H1 (cell line): ENCODE data around the gene HOXB4. TPM values are rescaled to one million over a fixed set of nuclear protein-coding genes. Genes with fewer than 3 reads are reported as not detected.

Experiments used
- CTCF ChIA-PET: fragments of 300-600 bp; sonication (Branson Sonifier 250); formaldehyde crosslinking; loops from one replicate; lab custom pipeline; 2021; ENCODE audit not compliant: partially characterized antibody; lab: Charles Lee
- POLR2A ChIA-PET: fragments of 300-600 bp; sonication (Branson Sonifier 250); formaldehyde crosslinking; loops from one replicate; lab custom pipeline; 2021; ENCODE audit warnings: inconsistent platforms; ENCODE audit not compliant: partially characterized antibody; lab: Charles Lee
- DNase-seq, 2 experiments: peaks; one replicate each; pipeline versions ENCODE4 v3.0.0 to v3.0.0-alpha.2; 2010 to 2022; ENCODE audit warnings: low spot score in 2 of 2, low read depth in 1 of 2, mixed read lengths in 1 of 2
- FAIRE-seq: peaks from 2 replicates; lab custom pipeline; 2011; peaks lifted over from hg19 to GRCh38; lab: Jason Lieb, UNC
- H2AFZ ChIP-seq: 2 replicates; pipeline ENCODE4 v1.8.1; 2012; ENCODE audit warnings: low read length, inconsistent platforms
- H2AK5ac ChIP-seq: 2 replicates; pipeline ENCODE4 v1.6.1; 2013; ENCODE audit warnings: low read depth, low read length
- H2BK120ac ChIP-seq: replicated peaks from 2 replicates; pipeline ENCODE3; 2013; ENCODE audit warnings: low read depth, low read length, inconsistent platforms
- H2BK12ac ChIP-seq: 2 replicates; pipeline ENCODE4 v1.6.1; 2013; ENCODE audit warnings: low read depth, low read length
- H2BK15ac ChIP-seq: 2 replicates; pipeline ENCODE4 v1.6.1; 2013; ENCODE audit warnings: low read length
- H2BK20ac ChIP-seq: 2 replicates; pipeline ENCODE4 v1.6.1; 2013; ENCODE audit warnings: low read length
- H2BK5ac ChIP-seq: 2 replicates; pipeline ENCODE4 v1.6.1; 2013; ENCODE audit warnings: low read depth, low read length
- H3K14ac ChIP-seq: 2 replicates; pipeline ENCODE4 v1.6.1; 2013; ENCODE audit warnings: inconsistent platforms; ENCODE audit not compliant: insufficient read length
- H3K18ac ChIP-seq: 2 replicates; pipeline ENCODE4 v1.6.1; 2013; ENCODE audit warnings: low read length; ENCODE audit errors: extremely low read depth
- H3K23ac ChIP-seq: 2 replicates; pipeline ENCODE4 v1.6.1; 2013; ENCODE audit warnings: inconsistent platforms; ENCODE audit not compliant: insufficient read length
- H3K23me2 ChIP-seq: 2 replicates; pipeline ENCODE4 v1.6.1; 2013; ENCODE audit warnings: low read depth, low read length
- H3K27ac ChIP-seq: 2 replicates; pipeline ENCODE4 v1.6.1; 2011; ENCODE audit warnings: low read depth, low read length, inconsistent platforms
- H3K27me3 ChIP-seq, 4 experiments: replicated peaks in 1 of 4; 1 replicate in 1 of 4; 2 replicates in 3 of 4; pipeline versions ENCODE4 v1.6.1 to v1.8.1; 2011 to 2013; ENCODE audit warnings: low read length in 3 of 4, mild to moderate bottlenecking in 3 of 4, inconsistent platforms in 2 of 4, mixed read lengths in 2 of 4, moderate library complexity in 1 of 4; ENCODE audit not compliant: control insufficient read depth in 3 of 4, insufficient read depth in 3 of 4; ENCODE audit errors: extremely low read depth in 1 of 4
- H3K36me3 ChIP-seq, 4 experiments: 2 replicates each; pipeline versions ENCODE4 v1.6.1 to v1.8.1; 2011 to 2013; ENCODE audit warnings: mild to moderate bottlenecking in 4 of 4, low read length in 3 of 4, moderate library complexity in 2 of 4, control low read depth in 1 of 4, inconsistent platforms in 1 of 4; ENCODE audit not compliant: insufficient read depth in 4 of 4, control insufficient read depth in 2 of 4
- H3K4ac ChIP-seq: replicated peaks from 2 replicates; pipeline ENCODE3; 2013; ENCODE audit warnings: low read length, low read depth, mixed read lengths, inconsistent platforms; ENCODE audit not compliant: insufficient read length
- H3K4me1 ChIP-seq, 4 experiments: replicated peaks in 1 of 4; 1 replicate in 1 of 4; 2 replicates in 3 of 4; pipeline versions ENCODE4 v1.6.1 to v1.8.1; 2011 to 2013; ENCODE audit warnings: low read length in 3 of 4, inconsistent platforms in 2 of 4, mixed read lengths in 1 of 4; ENCODE audit not compliant: insufficient read depth in 4 of 4, control insufficient read depth in 3 of 4
- H3K4me2 ChIP-seq, 2 experiments: 2 replicates each; pipeline versions ENCODE4 v1.6.1 to v1.8.1; 2011 to 2013; ENCODE audit warnings: low read depth in 2 of 2, low read length in 2 of 2, control low read depth in 1 of 2, inconsistent platforms in 1 of 2, mild to moderate bottlenecking in 1 of 2; ENCODE audit not compliant: insufficient read depth in 1 of 2
- H3K4me3 ChIP-seq, 4 experiments: fragments of 200-600, 300-600 bp in 1 of 4; sonication (generic), shearing (Covaris generic), sonication (Bioruptor Twin) in 1 of 4; 2 replicates each; pipeline versions ENCODE4 v1.5.1 to v1.8.1; 2011 to 2016; ENCODE audit warnings: low read length in 4 of 4, low read depth in 3 of 4, control low read depth in 2 of 4, inconsistent platforms in 2 of 4, mild to moderate bottlenecking in 2 of 4, mixed read lengths in 1 of 4, moderate library complexity in 1 of 4; ENCODE audit not compliant: insufficient read depth in 2 of 4; ENCODE audit errors: extremely low read depth in 1 of 4
- H3K56ac ChIP-seq: replicated peaks from 2 replicates; pipeline ENCODE3; 2013; ENCODE audit warnings: low read depth, mild to moderate bottlenecking, mixed read lengths, low read length, inconsistent platforms; ENCODE audit not compliant: insufficient read length
- H3K79me1 ChIP-seq: 2 replicates; pipeline ENCODE4 v1.6.1; 2013; ENCODE audit warnings: low read depth, low read length, control low read depth
- H3K79me2 ChIP-seq, 2 experiments: 2 replicates each; pipeline versions ENCODE4 v1.6.1 to v1.8.1; 2012 to 2013; ENCODE audit warnings: low read length in 2 of 2, mild to moderate bottlenecking in 2 of 2, inconsistent platforms in 1 of 2; ENCODE audit not compliant: insufficient read depth in 2 of 2, control insufficient read depth in 1 of 2
- H3K9ac ChIP-seq, 4 experiments: replicated peaks in 1 of 4; 1 replicate in 1 of 4; 2 replicates in 3 of 4; pipeline versions ENCODE4 v1.6.1 to v1.8.1; 2011 to 2013; ENCODE audit warnings: low read depth in 3 of 4, low read length in 3 of 4, control low read depth in 2 of 4, mild to moderate bottlenecking in 2 of 4, moderate library complexity in 2 of 4, inconsistent platforms in 1 of 4; ENCODE audit errors: extremely low read depth in 1 of 4
- H3K9me3 ChIP-seq, 2 experiments: 2 replicates each; pipeline versions ENCODE4 v1.6.1 to v1.8.1; 2012 to 2013; ENCODE audit warnings: mild to moderate bottlenecking in 2 of 2, moderate library complexity in 2 of 2, control low read depth in 1 of 2, inconsistent platforms in 1 of 2, low read depth in 1 of 2, low read length in 1 of 2, mixed read lengths in 1 of 2; ENCODE audit not compliant: insufficient read depth in 2 of 2
- H4K20me1 ChIP-seq, 2 experiments: replicated peaks in 1 of 2; 2 replicates each; pipeline versions ENCODE3 to v1.8.1; 2011 to 2013; ENCODE audit warnings: inconsistent platforms in 2 of 2, low read length in 2 of 2, mild to moderate bottlenecking in 1 of 2; ENCODE audit not compliant: insufficient read depth in 2 of 2, control insufficient read depth in 1 of 2
- H4K5ac ChIP-seq: 2 replicates; pipeline ENCODE4 v1.6.1; 2013; ENCODE audit warnings: low read length, low read depth, mixed read lengths, inconsistent platforms; ENCODE audit not compliant: insufficient read length
- H4K8ac ChIP-seq: 2 replicates; pipeline ENCODE4 v1.8.0; 2013; ENCODE audit warnings: mild to moderate bottlenecking, moderate library complexity, low read length, inconsistent platforms; ENCODE audit not compliant: insufficient read depth; ENCODE audit errors: extremely low read depth
- H4K91ac ChIP-seq: replicated peaks from 2 replicates; pipeline ENCODE3; 2013; ENCODE audit warnings: low read length, mixed read lengths, inconsistent platforms; ENCODE audit not compliant: insufficient read length
- EZH2 ChIP-seq: fragments of 200-600 bp; sonication (generic); IDR thresholded peaks from 2 replicates; pipeline ENCODE4 v1.7.1; 2012; ENCODE audit warnings: low read depth, mild to moderate bottlenecking, moderate library complexity, low read length, inconsistent platforms; ENCODE audit not compliant: severe bottlenecking
- WGBS, 2 experiments: shearing (Covaris generic) in 1 of 2; methylation state at CpG; one replicate each; pipeline versions ENCODE4 v1.1.6 to v1.1.7; 2013 to 2015; ENCODE audit warnings: low lambda C conversion rate in 2 of 2, mixed read lengths in 2 of 2, inconsistent platforms in 1 of 2, low coverage in 1 of 2, missing lambda C conversion rate in 1 of 2; ENCODE audit not compliant: insufficient replicate concordance in 2 of 2, insufficient coverage in 1 of 2, insufficient read length in 1 of 2; ENCODE audit errors: extremely low coverage in 1 of 2, missing lambda C conversion rate in 1 of 2; 5-methylcytosine and 5-hydroxymethylcytosine counted together
- polyA plus RNA-seq, 7 experiments: library from polyadenylated mRNA; depleted of rRNA in 3 of 7; stranded (reverse) in 5 of 7; unstranded in 2 of 7; fragments of >200 nt in 5 of 7; fragments of 200-250 nt in 2 of 7; gene quantifications; 1 replicate in 5 of 7; 2 replicates in 1 of 7; 4 replicates in 1 of 7; pipeline versions ENCODE4 v1.2.1 to v1.2.3, GENCODE V29; 2011 to 2013; ENCODE audit warnings: missing spikeins in 2 of 7, mixed read lengths in 2 of 7
- total RNA-seq: library from RNA; stranded (reverse); fragmentation: NEBNext Ultra II Directional; extraction: Animal tissue kit (Norgen Biotek cat#: 25700); gene quantifications from 2 replicates; pipeline ENCODE4 v1.2.1, GENCODE V29; 2021
- TF ChIP-seq, protein P1 (sequence below): IDR thresholded peaks from 2 replicates; pipeline ENCODE4 v1.6.1; 2012; ENCODE audit warnings: inconsistent platforms

Gene HOXB4
- total and polyA plus RNA-seq, 2 of the 8 experiments (the other 6 are each of a cell fraction or from before 2014, with no cell fraction given): not detected

DNA sequence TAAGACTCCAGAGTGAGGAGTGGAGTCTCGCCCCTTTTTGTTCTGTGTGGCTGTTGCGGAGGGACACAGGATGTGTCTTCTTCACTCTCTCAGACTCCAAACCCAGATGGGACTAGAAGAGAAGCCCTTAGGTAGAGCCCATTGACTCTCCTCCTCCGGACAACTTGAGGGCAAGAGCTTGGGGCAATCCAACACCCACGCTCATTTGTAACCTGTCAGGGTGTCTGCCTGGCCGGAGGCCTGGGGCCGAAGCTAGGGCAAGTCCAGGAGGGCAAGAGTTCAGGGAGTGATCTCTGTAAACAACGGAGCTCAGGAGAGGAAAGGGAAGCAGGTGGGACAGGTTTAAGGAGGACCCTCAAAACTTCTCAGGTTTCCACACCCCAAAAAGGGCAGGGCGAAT lies 45.9 kb downstream of the HOXB4 start:
- POLR2A ChIA-PET: no interaction called here
- TF ChIP-seq, protein P1, sequence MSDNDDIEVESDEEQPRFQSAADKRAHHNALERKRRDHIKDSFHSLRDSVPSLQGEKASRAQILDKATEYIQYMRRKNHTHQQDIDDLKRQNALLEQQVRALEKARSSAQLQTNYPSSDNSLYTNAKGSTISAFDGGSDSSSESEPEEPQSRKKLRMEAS: no peak
- peak; percentile 41 for TF ChIP-seq EZH2

More for the DNA sequence above, 45.9 kb downstream of the HOXB4 start:
- Histone ChIP-seq H2AFZ (no peak overlapping the region), H2BK120ac (no peak overlapping the region), H2BK20ac (peak overlapping the region; percentile 72; the same call in 1 of the 2 replicates), H3K14ac (no peak overlapping the region), H4K5ac (no peak overlapping the region), H2BK12ac (peak overlapping the region; percentile 68; the same call in 1 of the 2 replicates), H3K79me1 (no peaks in the 10 kb centered on the region), H3K23me2 (peaks cover 5% of the 10 kb centered on the region; the same call in 1 of the 2 replicates), H2AK5ac (0 out of 2 replicates have a peak overlapping the region, but pooled peaks have one; percentile 24), H3K27ac (no peak overlapping the region), H3K36me3 (no peaks in the 10 kb centered on the region), H3K9me3 (no peaks in the 10 kb centered on the region), H4K8ac (no peak overlapping the region), H4K91ac (no peak overlapping the region), H3K4me1 (peaks cover 0 to 16% (median 10%) of the 10 kb centered on the region in 4 experiments; a peak in 6 of 7 replicates), H2BK15ac (no peak overlapping the region), H3K23ac (no peak overlapping the region), H3K4ac (no peak overlapping the region), H3K79me2 (no peaks in the 10 kb centered on the region), H2BK5ac (no peak overlapping the region), H4K20me1 (peaks cover 6 to 8% of the 10 kb centered on the region in 2 experiments), H3K4me2 (no peak overlapping the region), H3K56ac (no peak overlapping the region), H3K27me3 (peaks cover 50 to 73% (median 70%) of the 10 kb centered on the region in 4 experiments), H3K18ac (no peak overlapping the region), H3K4me3 (no peak overlapping the region), H3K9ac (no peak overlapping the region)
- CTCF ChIA-PET: interaction anchor here (1.0 to 3.6 kb wide), 5 partner anchors 10 to 62 kb away, joined by 3 to 20 read pairs (median 5); partner anchors contain the start of gene HOXB5
- DNase-seq (no peak), FAIRE-seq (no peak)
- 87% methylated on average over 8 of the region's 8 CpGs; no CpG with 5 or more reads in 1 of the 2 experiments for WGBS, 2 experiments
